HCT116 (cell line): ENCODE measurements around the gene GPR27. TPM values are rescaled to one million over a fixed set of nuclear protein-coding genes. Genes with fewer than 3 reads are reported as not detected.

Experiments used
- ATAC-seq: fragments of 200-7000 bp; cut with Tn5 transposase; 2 replicates; pipeline ENCODE4 v1.9.1; 2020; ENCODE audit warnings: mild to moderate bottlenecking, moderate library complexity
- BruUV-seq: library from RNA; stranded (reverse); fragments of 400-500 nt; replicated peaks from 2 replicates; lab custom pipeline; 2021; lab: Mats Ljungman, UMichigan
- CTCF ChIA-PET: fragments of 300-600 bp; sonication (Branson Sonifier 250); formaldehyde crosslinking; loops from one replicate; lab custom pipeline; 2021; ENCODE audit warnings: antibody characterized with exemption; lab: Charles Lee
- POLR2A ChIA-PET: fragments of 300-600, 350-600 bp; sonication (Branson Sonifier 250); formaldehyde crosslinking; loops from one replicate; lab custom pipeline; 2021; ENCODE audit warnings: antibody characterized with exemption; lab: Charles Lee
- RAD21 ChIA-PET, 2 experiments: fragments of 300-600 bp; sonication (Branson Sonifier 250); formaldehyde crosslinking; loops; one replicate each; lab custom pipeline; 2023; ENCODE audit warnings: low total read pairs in 2 of 2; ENCODE audit not compliant: uncharacterized antibody in 2 of 2, unreplicated experiment in 2 of 2, low non-redundant PET in 1 of 2; lab: Charles Lee
- DNase-seq: peaks from one replicate; pipeline ENCODE4 v3.0.0-alpha.2; 2010; ENCODE audit warnings: low read depth, low spot score
- H2AFZ ChIP-seq: fragments of 200-600 bp; shearing (Covaris generic), sonication (generic); 2 replicates; pipeline ENCODE4 v1.6.1; 2017; ENCODE audit warnings: low read depth, mixed run types, mixed read lengths, antibody characterized with exemption, low read length; ENCODE audit not compliant: poor library complexity, severe bottlenecking
- H3K27ac ChIP-seq: 2 replicates; pipeline ENCODE4 v1.5.1; 2012; ENCODE audit warnings: low read depth, low read length
- H3K27me3 ChIP-seq: fragments of 200-600 bp; sonication (generic); 2 replicates; pipeline ENCODE4 v1.6.1; 2016; ENCODE audit warnings: mixed run types, low read length, mixed read lengths; ENCODE audit not compliant: insufficient read depth
- H3K36me3 ChIP-seq, 2 experiments: fragments of 200-500 bp in 1 of 2; fragments of 200-600 bp in 1 of 2; sonication (Bioruptor generic) in 1 of 2; sonication (generic) in 1 of 2; 2 replicates each; pipeline versions ENCODE4 v1.5.1 to v1.6.1; 2014 to 2016; ENCODE audit warnings: low read length in 2 of 2, inconsistent platforms in 1 of 2, mixed read lengths in 1 of 2, mixed run types in 1 of 2; ENCODE audit not compliant: insufficient read depth in 2 of 2, control insufficient read depth in 1 of 2
- H3K4me1 ChIP-seq, 2 experiments: fragments of 200-600 bp in 1 of 2; sonication (generic) in 1 of 2; 2 replicates each; pipeline versions ENCODE4 v1.5.1 to v1.6.1; 2012 to 2017; ENCODE audit warnings: low read length in 2 of 2, inconsistent platforms in 1 of 2, mild to moderate bottlenecking in 1 of 2, mixed read lengths in 1 of 2, mixed run types in 1 of 2, moderate library complexity in 1 of 2; ENCODE audit not compliant: insufficient read depth in 2 of 2, control insufficient read depth in 1 of 2
- H3K4me2 ChIP-seq: fragments of 200-600 bp; sonication (generic); 2 replicates; pipeline ENCODE4 v1.6.1; 2017; ENCODE audit warnings: mixed run types, low read length, mixed read lengths
- H3K4me3 ChIP-seq, 2 experiments: fragments of 200-600 bp in 1 of 2; sonication (generic) in 1 of 2; replicated peaks in 1 of 2; 2 replicates each; pipeline ENCODE4 v1.5.1; 2011 to 2016; ENCODE audit warnings: low read length in 2 of 2, control low read depth in 1 of 2, low read depth in 1 of 2, mild to moderate bottlenecking in 1 of 2, mixed read lengths in 1 of 2, mixed run types in 1 of 2
- H3K79me2 ChIP-seq: fragments of 200-600 bp; sonication (generic); 2 replicates; pipeline ENCODE4 v1.6.1; 2017; ENCODE audit warnings: mild to moderate bottlenecking, mixed run types, low read length, moderate library complexity, mixed read lengths; ENCODE audit not compliant: insufficient read depth
- H3K9ac ChIP-seq: fragments of 200-600 bp; sonication (generic); 2 replicates; pipeline ENCODE4 v1.6.1; 2016; ENCODE audit warnings: low read length, mixed read lengths
- H3K9me2 ChIP-seq: fragments of 200-600 bp; sonication (generic), shearing (Covaris generic); 2 replicates; pipeline ENCODE4 v1.6.1; 2017; ENCODE audit warnings: mixed run types, mild to moderate bottlenecking, moderate library complexity; ENCODE audit not compliant: insufficient read depth
- H3K9me3 ChIP-seq, 2 experiments: fragments of 200-500 bp in 1 of 2; fragments of 200-600 bp in 1 of 2; sonication (Bioruptor generic) in 1 of 2; sonication (generic) in 1 of 2; 2 replicates each; pipeline ENCODE4 v1.6.1; 2014 to 2017; ENCODE audit warnings: low read length in 2 of 2, mixed read lengths in 2 of 2, inconsistent platforms in 1 of 2, low read depth in 1 of 2, mild to moderate bottlenecking in 1 of 2, mixed run types in 1 of 2, moderate library complexity in 1 of 2; ENCODE audit not compliant: control insufficient read depth in 1 of 2, insufficient read depth in 1 of 2
- H4K20me1 ChIP-seq: fragments of 200-600 bp; sonication (generic), shearing (Covaris generic); 2 replicates; pipeline ENCODE4 v1.6.1; 2017; ENCODE audit warnings: mixed run types, mild to moderate bottlenecking, moderate library complexity; ENCODE audit not compliant: insufficient read depth
- CBX3 ChIP-seq: IDR thresholded peaks from 2 replicates; pipeline ENCODE4 v1.6.1; 2012; ENCODE audit warnings: low read depth
- CTCF ChIP-seq, 3 experiments: fragments of 200-600 bp in 1 of 3; sonication (generic) in 1 of 3; IDR thresholded peaks in 2 of 3; conservative IDR thresholded peaks in 1 of 3; 2 replicates each; pipeline ENCODE4 v1.5.1; 2012 to 2017; ENCODE audit warnings: low read depth in 2 of 3, low read length in 2 of 3, antibody characterized with exemption in 1 of 3, borderline replicate concordance in 1 of 3, control low read depth in 1 of 3, mild to moderate bottlenecking in 1 of 3, mixed read lengths in 1 of 3, mixed run types in 1 of 3, moderate library complexity in 1 of 3; ENCODE audit not compliant: insufficient read depth in 1 of 3
- EGR1 ChIP-seq: IDR thresholded peaks from 2 replicates; pipeline ENCODE4 v1.6.1; 2012; ENCODE audit warnings: low read depth
- ELF1 ChIP-seq: IDR thresholded peaks from 2 replicates; pipeline ENCODE4 v1.6.1; 2012; ENCODE audit warnings: low read depth, borderline replicate concordance
- EZH2 ChIP-seq: fragments of 200-600 bp; sonication (generic); IDR thresholded peaks from 2 replicates; pipeline ENCODE4 v1.6.1; 2017; ENCODE audit warnings: antibody characterized with exemption, mixed run types
- EZH2phosphoT487 ChIP-seq: fragments of 200-600 bp; IDR thresholded peaks from 2 replicates; pipeline ENCODE4 v1.6.1; 2018; ENCODE audit warnings: antibody characterized with exemption, borderline replicate concordance
- FOSL1 ChIP-seq: IDR thresholded peaks from 2 replicates; pipeline ENCODE4 v1.6.1; 2012; ENCODE audit warnings: low read depth
- JUND ChIP-seq: IDR thresholded peaks from 2 replicates; pipeline ENCODE4 v1.6.1; 2012
- MAX ChIP-seq: IDR thresholded peaks from 2 replicates; pipeline ENCODE4 v1.6.1; 2012
- POLR2A ChIP-seq: IDR thresholded peaks from 2 replicates; pipeline ENCODE4 v1.7.0; 2011; ENCODE audit warnings: borderline replicate concordance; ENCODE audit not compliant: insufficient read depth, insufficient read length; ENCODE audit errors: extremely low read depth
- POLR2AphosphoS5 ChIP-seq: IDR thresholded peaks from 2 replicates; pipeline ENCODE4 v1.6.1; 2011; ENCODE audit warnings: mild to moderate bottlenecking, low read depth, low read length, moderate library complexity
- RAD21 ChIP-seq: IDR thresholded peaks from 2 replicates; pipeline ENCODE4 v1.6.1; 2012; ENCODE audit warnings: low read depth, mild to moderate bottlenecking
- SIN3A ChIP-seq: IDR thresholded peaks from 2 replicates; pipeline ENCODE4 v1.6.1; 2012; ENCODE audit warnings: low read depth
- SRF ChIP-seq: IDR thresholded peaks from 2 replicates; pipeline ENCODE4 v1.6.1; 2012; ENCODE audit warnings: low read depth
- TCF7L2 ChIP-seq: IDR thresholded peaks from 2 replicates; pipeline ENCODE4 v1.7.0; 2011; ENCODE audit warnings: borderline replicate concordance, inconsistent platforms; ENCODE audit not compliant: insufficient read depth, insufficient read length; ENCODE audit errors: extremely low read depth
- YY1 ChIP-seq: IDR thresholded peaks from 2 replicates; pipeline ENCODE4 v1.6.1; 2011; ENCODE audit warnings: low read length, low read depth, moderate library complexity, mild to moderate bottlenecking; ENCODE audit not compliant: insufficient replicate concordance; ENCODE audit errors: extremely low read depth
- ZBTB33 ChIP-seq: IDR thresholded peaks from 2 replicates; pipeline ENCODE4 v1.6.1; 2011; ENCODE audit warnings: mild to moderate bottlenecking, low read length, moderate library complexity; ENCODE audit not compliant: insufficient replicate concordance; ENCODE audit errors: extremely low read depth
- intact Hi-C: fragments of 100-400 bp; cut with micrococcal nuclease; formaldehyde crosslinking; loops from 2 replicates; pipeline ENCODE4 v1.10.0; 2022
- total RNA-seq: library from RNA; stranded (reverse); gene quantifications from one replicate; pipeline ENCODE4 v1.2.1, GENCODE V29; 2021; ENCODE audit not compliant: unreplicated experiment

GPR27 gene
- total RNA-seq, 1 experiment from 2014 or later, result not detected

GRCh38 chr3:71721002-71721401, 32.7 kb upstream of the GPR27 start:
- H3K9ac ChIP-seq, result no peak overlapping the region
- H3K27ac ChIP-seq, result no peak overlapping the region
- H3K4me1 ChIP-seq, result peaks cover 7 to 12% of the 10 kb centered on the region in 2 experiments; a peak in 3 of 4 replicates
- peaks cover 19% of the 10 kb centered on the region for H3K27me3 ChIP-seq
- CTCF ChIA-PET, result no interaction called here
- intact Hi-C loops, result no loop called here
- no peaks in the 10 kb centered on the region for H4K20me1 ChIP-seq
- no TSS peak for BruUV-seq
- no peaks in the 10 kb centered on the region for H3K9me2 ChIP-seq
- H3K4me2 ChIP-seq, result no peak overlapping the region
- ATAC-seq (no peak), DNase-seq (no peak)
- H3K36me3 ChIP-seq, result no peaks in the 10 kb centered on the region
- no peaks in the 10 kb centered on the region for H3K9me3 ChIP-seq
- RAD21 ChIA-PET, result no interaction called here
- H3K79me2 ChIP-seq, result no peaks in the 10 kb centered on the region
- H3K4me3 ChIP-seq, result no peak overlapping the region
- no peak for TF ChIP-seq EZH2
- TF ChIP-seq ZBTB33, result no peak
- TF ChIP-seq CBX3, result no peak
- no peak for TF ChIP-seq TCF7L2
- no peak for TF ChIP-seq CTCF (IDR thresholded peaks at IDR 0.05 in 2 of 3, conservative IDR thresholded peaks at IDR 0.05 in 1 of 3; ENCODE audit: borderline replicate concordance in 1 of 3, insufficient read depth in 1 of 3, low read depth in 2 of 3, low read length in 2 of 3)
- TF ChIP-seq POLR2A, result no peak
- TF ChIP-seq POLR2AphosphoS5, result no peak
- TF ChIP-seq JUND, result no peak
- no peak for TF ChIP-seq SRF
- TF ChIP-seq SIN3A, result no peak
- no peak for TF ChIP-seq FOSL1
- no peak for TF ChIP-seq ELF1
- no peak for TF ChIP-seq RAD21
- TF ChIP-seq MAX, result no peak
- TF ChIP-seq EZH2phosphoT487, result no peak
- no peak for TF ChIP-seq YY1
- no peak for TF ChIP-seq EGR1
- POLR2A ChIA-PET, result no interaction called here
- H2AFZ ChIP-seq, result no peak overlapping the region
